Stimulated activated CD4-positive, alpha-beta T cell treated with anti-CD3 and anti-CD28 coated beads, TNF-alpha, amount 100 ng/mL, for 1 hour (primary cell): ENCODE measurements around the gene ALG9.

Experiments used
- DNase-seq, 3 donors: peaks; one replicate each; pipeline ENCODE4 v3.0.0-alpha.2; 2020; ENCODE audit warnings: low read depth in 3 of 3, low spot score in 1 of 3

Gene ALG9

DNA sequence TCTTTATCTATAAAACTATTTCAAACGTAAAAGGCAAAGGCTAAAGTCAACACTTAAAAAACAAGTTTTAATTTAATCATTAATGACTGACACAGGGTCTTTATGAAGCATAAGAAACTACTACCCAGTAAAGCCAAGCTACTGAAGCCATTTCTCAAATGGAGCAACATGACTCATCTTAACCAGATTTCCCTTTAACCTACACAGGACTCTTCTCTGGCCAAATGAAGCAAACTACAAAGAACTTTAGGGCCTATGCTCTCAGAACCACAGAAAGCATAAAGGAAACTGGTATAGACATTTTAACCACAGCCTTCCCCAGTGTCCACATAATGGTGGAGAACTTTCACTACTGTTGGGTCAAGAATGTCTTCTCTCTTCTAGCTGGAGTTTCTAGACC lies 34.7 kb downstream of the ALG9 start:
- DNase-seq, result no peak

DNA sequence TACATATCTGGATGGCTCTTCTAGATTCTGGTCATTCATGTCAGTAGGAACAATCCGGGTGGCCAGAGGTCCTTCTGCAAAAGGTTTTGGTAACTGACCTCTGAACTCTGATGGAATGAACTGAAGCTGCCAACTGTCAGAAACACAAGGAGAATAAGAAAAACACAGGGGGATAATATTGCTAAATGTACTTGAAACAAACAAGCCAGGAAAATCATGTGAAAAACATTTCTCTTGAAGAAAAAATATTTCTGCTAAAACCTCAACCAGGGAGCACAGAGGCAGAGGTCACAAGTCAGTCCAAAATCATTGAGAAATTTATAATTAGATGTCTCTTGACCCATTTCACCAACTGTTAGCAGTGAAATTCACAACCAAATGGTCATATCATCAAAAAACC lies 35.2 kb downstream of the ALG9 start:
- no peak for DNase-seq

DNA sequence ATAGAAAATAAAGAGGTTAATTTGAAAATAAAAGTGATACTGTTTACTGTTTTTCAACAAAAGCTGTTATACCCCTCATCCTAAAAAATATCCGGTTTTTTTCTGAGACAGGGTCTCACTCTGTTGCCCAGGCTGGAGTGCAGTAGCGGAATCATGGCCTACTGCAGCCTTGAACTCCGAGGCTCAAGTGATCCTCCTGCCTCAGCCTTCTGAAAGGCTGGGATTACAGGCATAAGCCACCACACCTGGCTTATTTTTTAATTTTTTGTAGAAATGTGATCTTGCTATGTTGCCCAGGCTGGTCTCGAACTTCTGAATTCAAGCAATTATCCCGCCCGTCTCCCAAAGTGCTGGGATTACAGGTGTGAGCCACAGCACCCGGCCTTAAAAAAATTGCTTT lies 35.7 kb downstream of the ALG9 start:
- DNase-seq, result no peak

DNA sequence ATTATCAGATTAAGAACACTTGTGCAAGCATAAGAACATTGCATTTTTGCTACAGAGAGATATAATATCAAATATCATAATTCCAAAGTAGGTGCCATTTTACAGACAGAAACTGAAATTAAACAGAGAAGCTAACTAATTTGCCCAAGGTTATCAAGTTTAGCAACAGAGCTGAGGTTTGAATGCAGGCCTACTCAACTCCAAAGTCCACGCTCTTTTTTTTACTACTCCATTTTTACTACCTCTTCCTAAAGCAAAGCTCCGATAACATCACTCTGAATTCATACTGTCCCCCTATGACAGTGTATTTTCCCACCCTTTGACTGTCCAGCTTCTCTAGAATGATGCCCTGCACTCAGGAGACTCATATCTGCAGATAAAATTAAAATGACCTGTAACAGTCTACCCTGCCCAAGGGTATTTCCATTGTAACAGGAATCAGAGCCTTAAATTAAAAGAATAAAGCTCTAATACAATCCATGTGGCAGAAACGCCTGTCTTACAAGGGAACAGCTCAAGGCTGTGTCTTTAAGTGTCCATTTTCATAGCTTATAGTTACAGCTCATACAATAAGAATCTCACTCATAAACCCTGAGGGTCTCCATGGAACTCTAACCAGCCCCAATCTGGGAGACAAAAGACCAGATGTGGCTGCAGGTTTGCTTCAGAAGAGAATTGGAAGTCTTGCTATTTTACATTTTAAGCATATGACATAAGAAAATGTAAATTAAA lies 36.8 kb downstream of the ALG9 start:
- no peak for DNase-seq

DNA sequence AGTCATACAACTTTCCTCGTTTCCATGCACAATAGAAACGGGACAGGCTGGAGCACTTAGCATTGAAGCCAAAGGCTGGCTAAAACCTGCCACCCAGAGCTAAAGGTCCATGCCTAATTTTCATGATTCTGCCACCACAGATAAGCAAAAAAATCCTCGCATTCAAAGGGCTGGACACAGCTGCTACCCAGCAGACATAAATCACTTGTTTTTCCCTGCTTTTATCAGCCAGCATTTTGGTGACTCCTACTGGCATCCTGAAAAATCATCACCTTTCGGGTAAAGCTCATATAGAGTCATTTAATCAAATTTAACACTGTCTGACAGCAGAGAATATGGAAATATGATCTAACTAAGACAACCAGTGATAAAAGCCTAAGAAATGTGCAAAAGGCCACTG lies 37.9 kb downstream of the ALG9 start:
- no peak for DNase-seq

DNA sequence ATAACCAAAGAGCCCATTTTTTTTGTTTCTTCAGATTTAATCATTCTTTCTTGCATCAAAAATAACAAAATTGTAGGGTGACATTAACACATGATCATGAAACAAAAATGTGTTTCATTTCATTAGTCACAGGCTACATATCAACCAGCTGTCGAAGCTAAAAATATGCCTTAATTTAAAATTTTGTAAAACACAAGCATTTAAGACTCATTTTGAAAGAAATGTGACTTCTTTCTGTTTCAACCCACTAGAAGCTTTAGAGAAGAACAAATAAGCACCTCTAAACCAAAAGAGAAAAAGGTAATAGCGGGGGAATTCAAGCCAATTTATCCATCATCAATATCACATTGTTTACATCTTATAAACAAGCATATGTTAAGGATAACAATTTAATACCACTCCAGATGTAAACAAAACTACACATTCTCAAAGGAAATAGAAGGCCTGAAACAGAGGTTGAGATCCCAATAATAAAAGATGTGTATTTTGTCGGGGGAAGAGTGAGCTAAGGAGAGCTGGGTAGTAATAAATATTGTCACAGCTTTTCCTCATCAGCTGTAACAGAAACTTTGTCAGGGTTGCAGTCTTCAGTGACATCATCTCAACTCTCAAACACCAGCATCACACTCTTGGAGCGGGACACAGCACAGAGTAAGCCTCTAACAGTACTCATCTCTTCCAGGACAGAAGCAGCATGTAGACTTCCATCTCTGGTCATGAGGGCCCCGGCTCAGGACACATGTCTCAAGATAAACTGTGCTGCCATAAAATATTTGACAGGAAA lies 42.0 kb downstream of the ALG9 start:
- no peak for DNase-seq

DNA sequence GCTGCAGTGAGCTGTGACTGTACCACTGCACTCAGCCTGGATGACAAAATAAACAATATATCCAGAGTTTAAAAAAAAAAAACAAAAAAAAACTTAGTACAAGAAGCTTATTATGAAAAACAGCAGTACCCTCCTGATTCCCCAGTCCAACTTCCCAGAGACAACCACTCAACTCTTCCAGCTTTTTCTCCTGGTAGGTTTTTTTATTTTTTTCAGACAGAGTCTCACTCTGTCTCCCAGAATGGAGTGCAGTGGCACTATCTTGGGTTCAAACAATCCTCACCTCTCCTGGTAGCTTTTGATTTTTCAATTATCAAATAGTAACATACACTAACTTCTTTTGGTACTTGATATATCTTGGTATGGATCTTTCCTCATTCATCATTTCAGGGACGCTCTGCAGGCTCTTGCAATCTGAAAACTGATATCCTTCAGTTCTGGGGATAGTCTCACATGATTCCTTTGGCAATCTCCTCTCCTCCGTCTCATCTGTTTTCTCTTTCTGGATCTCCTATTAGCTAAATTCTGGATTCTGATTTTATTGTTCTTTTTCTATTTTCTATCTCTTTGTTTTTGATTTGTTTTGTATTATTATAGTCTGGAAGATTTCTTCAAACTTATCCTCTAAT lies 44.9 kb downstream of the ALG9 start:
- no peak for DNase-seq

DNA sequence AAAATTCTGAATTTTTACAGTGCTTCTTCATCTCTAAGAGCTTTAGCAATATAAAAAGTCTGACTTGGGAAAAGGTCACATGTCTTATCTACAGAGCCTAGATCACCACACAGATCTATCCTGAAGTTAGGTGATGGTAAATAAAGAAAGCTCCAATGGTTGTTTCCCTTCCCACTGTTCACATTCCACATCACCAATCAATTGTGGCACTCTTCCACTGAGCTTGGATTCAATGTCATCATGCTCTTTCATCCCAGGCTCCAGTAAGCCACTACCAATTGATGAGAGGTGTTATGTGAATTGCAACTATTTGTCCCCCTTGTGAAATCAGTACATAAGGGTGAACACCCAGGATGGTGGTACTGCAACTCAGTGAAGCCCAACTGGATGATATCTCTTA lies 47.8 kb downstream of the ALG9 start:
- no peak for DNase-seq

DNA sequence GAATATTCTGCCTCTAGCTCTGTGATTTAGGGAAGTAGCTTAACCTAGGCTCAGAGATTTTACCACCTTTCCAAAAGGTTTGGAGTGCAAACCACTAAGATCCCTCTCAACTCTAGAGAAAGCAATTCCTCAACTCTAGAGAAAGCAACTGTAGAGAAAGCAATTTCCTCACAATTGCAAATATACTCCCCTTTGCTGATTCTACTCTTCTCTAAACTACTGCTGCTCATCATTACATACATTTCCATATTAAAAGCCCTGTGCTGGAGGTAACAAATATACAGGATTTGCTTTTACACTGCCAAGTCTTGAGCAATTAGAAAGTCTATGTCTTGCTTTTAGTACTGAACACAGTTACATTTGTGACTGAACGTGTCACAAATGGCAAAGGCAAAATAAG lies 48.2 kb downstream of the ALG9 start:
- no peak for DNase-seq

DNA sequence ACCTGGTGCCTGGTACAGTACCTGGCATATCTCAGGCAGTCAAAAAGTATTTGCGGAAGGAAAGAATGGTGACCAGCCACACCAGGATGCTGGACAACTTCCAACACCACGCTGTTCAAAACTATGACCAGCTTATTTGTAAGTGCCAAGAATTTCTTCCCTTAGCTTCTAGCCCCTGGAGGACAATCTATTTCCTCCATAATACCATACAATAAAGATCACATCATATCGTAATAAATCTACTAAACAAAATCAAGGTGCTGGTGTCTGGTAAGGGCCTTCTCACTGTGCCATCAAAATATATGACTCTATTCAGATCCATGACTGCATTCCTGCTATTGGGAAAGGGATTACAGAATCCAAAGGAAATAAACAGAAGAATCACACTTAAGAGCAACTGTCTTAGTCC lies 51.5 kb downstream of the ALG9 start:
- DNase-seq, result no peak

DNA sequence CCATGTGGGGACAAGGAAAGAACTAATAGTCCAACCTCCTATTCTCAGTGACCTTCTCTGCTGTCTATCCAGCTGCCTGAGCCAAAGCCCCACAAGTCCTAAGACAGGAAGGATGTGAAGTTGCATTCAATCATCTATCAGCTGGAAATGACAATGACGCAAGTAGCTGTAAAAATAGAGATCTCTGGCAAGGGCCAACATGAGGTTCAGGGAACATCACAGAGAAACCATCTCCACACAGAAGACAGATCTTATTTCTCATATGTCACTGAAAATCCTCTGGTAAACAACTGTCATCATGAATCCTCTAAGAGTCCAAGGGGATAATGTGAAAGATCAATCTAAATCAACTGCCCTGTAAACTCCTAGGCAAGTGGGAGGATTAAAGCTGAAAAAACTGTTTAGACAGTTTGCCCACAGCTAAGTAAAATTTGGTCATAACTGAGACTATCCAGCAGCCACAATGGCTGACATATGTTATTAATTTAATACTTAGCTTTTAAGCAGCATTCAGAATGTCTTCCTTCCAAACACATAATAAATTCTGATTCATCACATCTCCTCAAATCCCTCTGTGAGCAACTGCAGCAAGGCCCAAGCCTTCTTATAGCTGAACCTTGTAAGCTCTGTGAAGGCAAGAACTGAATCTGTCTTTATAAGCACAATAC lies 52.1 kb downstream of the ALG9 start:
- DNase-seq, result no peak

DNA sequence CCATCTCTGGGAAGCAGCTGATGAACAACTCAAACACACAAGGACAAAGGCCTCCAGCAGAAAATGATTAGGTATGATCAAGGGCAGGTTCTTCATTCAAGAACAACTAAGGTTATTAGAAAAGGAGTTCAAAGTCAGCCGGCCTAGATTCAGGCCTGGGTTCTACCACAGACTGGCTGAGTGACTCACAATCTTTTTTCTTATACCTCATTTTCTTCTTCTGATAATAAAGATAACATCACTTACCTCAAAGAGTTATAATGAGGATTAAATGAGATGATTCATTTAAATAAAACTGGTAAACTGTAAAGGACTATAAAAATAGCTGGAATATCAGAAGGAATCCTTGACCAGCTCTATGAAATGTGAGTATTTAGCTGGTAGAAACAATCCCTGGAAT lies 55.9 kb downstream of the ALG9 start:
- no peak for DNase-seq

DNA sequence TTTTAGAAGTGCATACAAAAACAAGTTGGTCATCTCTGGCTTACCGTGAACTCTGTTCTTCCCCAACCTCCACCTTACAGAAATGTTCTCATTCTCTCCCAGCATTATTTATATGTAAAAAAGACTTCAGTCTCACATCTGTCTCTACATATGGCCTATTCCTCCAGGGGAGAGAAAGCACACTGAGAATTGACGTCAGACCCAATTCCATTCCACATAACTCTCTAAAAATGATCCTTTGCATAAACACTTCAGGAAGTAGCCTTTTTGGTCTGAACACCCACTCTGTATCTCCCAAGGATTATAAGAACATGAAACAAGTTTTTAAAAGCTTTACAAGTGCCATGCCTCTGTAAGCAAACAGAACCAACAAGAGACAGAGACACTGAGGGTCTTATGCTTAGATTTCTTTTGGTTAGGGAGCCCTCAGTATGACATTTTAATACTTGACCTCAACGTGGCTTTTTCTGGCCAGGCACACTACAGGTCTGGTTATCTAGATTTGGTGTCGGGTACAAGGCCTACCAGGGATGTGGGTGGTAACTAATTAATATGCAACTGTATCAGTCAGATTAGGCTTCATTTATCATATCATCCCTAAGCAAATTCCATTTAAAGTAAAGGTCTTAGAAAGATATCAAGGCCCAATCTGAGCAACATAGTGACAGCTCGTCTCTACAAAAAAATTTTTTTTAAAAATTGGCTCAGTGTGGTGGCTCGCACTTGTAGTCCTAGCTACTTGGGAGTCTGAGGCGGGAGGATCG lies 56.6 kb downstream of the ALG9 start:
- DNase-seq, result no peak

DNA sequence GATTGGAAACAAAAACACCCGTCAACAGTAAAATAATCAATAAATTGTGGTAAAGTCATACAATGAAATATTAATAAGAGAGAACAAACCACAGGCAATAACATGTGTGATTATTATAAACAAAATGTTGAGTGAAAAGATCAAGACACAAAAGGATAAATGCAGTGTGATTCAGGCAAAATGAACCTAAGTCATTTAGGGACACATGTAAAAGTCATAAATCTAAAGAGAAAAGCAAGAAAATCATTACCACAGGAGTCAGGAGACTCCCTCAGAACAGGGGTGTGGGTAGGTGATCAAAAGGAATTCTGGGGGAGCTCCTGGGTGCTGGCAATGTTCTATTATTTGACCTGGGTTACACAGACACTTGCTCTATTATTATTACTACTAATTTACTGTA lies 57.3 kb downstream of the ALG9 start:
- DNase-seq, result no peak

DNA sequence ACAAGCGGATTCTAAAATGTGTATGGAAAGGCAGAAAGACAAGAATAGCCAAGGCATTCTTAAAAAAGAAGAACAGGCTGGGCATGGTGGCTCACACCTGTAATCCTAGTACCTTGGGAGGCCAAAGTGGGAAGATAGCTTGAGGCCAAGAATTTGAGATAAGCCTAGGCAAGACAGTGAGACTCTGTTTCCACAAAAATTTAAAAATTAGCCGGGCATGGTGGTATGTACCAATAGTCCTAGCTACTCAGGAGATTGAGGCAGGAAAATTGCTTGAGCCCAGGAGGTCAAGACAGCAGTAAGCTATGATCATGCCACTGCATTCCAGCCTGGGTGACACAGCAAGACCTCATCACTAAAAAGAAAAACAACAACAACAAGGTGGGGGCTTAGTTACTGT lies 59.2 kb downstream of the ALG9 start:
- no peak for DNase-seq

DNA sequence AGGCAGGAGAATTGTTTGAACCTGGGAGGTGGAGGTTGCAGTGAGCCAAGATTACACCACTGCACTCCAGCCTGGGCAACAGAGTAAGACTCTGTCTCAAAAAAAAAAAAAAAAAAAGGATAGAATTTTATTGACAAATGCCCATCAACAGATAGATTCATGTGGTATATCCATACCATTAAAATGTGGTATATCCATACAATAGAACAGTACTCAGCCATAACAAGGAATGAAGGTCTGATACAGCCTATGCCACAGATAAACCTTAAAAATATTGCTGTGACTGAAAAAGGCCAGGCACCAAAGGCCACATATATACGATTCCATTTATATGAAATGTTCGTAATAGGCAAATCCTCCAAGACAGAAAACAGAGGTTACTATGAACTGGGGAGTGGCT lies 59.9 kb downstream of the ALG9 start:
- DNase-seq, result no peak

DNA sequence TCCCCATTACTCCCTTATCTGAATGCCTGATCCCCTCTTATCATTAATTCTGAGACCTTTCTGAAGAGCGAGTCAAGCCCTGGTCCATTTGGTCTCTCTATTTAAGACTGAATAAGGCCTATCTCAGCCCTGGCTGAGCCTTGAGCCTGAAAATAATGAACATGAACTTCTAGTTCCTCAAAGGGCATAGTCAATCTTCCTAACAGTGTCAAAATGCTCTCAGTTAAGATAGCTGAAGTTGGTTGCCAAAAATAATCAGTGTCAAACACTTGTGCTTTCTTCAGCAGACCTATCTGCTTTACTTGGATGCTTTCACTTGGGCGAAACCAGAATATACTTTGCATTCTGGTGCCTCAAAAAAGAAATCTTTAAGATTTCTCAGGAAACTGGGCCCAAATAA lies 62.5 kb downstream of the ALG9 start:
- DNase-seq, result no peak

DNA sequence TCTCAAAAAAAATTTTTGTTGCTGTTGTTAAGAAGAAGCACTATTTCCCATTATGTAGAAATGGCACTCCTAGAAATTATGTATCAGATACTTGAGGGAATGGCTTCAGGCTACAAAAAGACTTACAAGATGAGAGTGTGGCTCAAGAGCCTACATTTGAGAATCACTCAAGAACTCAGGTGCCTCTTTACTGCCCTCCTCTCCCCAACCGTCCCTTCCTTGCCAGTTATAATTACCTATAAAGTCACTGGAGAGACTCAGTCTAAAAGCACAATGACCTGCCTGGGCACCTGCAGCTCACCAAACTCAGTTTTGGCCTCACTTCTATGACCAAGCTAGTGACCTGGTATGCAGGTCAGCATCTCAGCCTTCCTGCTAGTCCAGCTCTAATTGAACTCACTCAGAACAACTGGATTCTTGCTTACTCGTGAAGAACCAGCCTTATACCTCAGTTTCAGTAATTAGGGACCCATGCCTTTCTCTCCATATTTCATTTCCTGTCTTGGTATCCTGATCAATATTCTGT lies 63.3 kb downstream of the ALG9 start:
- DNase-seq, result no peak

DNA sequence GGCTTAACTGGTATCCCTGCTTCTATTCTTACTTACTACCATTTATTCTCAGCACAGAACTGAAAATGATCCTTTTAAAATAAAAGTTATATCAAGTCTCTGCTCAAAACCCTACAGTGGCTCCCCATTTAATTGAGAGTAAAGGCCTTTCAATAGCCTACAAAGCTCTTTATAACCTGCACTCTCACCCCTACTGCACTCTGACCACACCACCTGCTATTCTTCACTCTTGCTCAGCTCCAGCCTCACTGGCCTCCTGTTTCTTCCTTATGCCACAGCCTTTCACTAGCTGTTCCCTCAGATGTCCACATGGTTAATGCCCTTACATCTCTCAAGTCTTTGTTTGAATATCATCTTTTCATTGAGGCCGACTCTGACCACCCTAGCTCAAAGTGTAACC lies 64.3 kb downstream of the ALG9 start:
- DNase-seq, result no peak

DNA sequence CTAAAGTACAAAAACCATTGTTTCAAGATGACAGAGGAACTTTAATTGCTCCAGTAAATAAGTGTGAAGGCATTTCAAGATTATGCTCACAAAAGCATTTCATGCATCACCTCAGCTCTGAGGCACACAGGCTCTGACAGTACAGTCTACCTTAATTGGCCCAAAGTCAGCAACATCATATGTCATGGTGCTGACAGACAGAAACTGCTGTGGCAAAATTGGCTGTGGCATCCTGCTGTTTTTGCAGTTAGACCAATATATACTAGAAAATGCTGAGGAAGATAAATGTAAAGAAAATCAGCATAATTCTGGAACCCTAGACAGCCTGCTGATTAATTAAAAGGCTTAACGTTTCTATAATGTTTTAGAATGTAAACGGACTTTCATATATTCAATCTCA lies 70.2 kb downstream of the ALG9 start:
- DNase-seq, result no peak

DNA sequence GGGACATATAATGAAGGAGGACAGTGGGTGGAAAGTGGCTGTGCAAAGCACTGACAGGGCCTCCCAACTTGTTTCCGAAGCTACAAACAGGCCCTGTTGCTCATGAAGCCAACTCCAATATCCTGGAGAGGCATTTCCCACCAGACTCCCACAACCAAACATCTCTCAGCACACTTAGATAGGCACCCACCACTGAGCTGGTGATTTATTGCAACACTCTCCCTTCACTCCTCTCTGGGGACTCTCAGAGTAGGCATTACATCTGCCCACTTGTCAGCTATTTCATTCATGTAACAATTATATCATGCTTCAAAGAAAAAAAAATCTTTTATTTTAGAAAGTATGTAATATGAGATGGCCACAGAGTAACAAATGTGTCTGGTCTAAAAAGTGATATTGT lies 73.1 kb downstream of the ALG9 start:
- no peak for DNase-seq
